ENCODE measurements around the gene POP7.
"Not testable (repeated sequence)": the region's sequence is repeated elsewhere in the genome, so short reads cannot be mapped to it uniquely, and the experiment has no call there.

The POP7 gene

GRCh38 chr7:100705753-100706671 lies at the start of gene POP7:
Gene POP7, plus strand, starts transcription at chr7:100706121. Its CDS starts 710 bp downstream, at chr7:100706831.
- DNase-seq (ENCODE audit: low read depth): peak; percentile 97

- not testable (repeated sequence) for DNase-seq (ENCODE audit: low read depth)
Measured at GRCh38 chr7:100662194-100662776, 43.6 kb upstream of the POP7 start.

- no peak for DNase-seq (ENCODE audit: low read depth)
Measured at GRCh38 chr7:100665168-100665726, 40.7 kb upstream of the POP7 start.

GRCh38 chr7:100667331-100668068 lies 38.4 kb upstream of the POP7 start:
- no peak for DNase-seq (ENCODE audit: low read depth)

GRCh38 chr7:100668069-100668449 lies 37.9 kb upstream of the POP7 start:
- DNase-seq (ENCODE audit: low read depth): no peak

GRCh38 chr7:100669106-100669505 lies 36.8 kb upstream of the POP7 start:
- not testable (repeated sequence) for DNase-seq (ENCODE audit: low read depth)

GRCh38 chr7:100670074-100670473 lies 35.8 kb upstream of the POP7 start:
- no peak for DNase-seq (ENCODE audit: low read depth)

- no peak for DNase-seq (ENCODE audit: low read depth)
Measured at GRCh38 chr7:100671353-100672327, 34.3 kb upstream of the POP7 start.

- peak; percentile 96 for DNase-seq (ENCODE audit: low read depth)
Measured at GRCh38 chr7:100673302-100673941, 32.5 kb upstream of the POP7 start, which contains the start of gene GNB2. Gene GNB2, plus strand, starts transcription at chr7:100673740. Its CDS starts 2,526 bp downstream, at chr7:100676266.

GRCh38 chr7:100673942-100674410 lies 31.9 kb upstream of the POP7 start:
- DNase-seq (ENCODE audit: low read depth): no peak

- no peak for DNase-seq (ENCODE audit: low read depth)
Measured at GRCh38 chr7:100674411-100675104, 31.4 kb upstream of the POP7 start.

- no peak for DNase-seq (ENCODE audit: low read depth)
Measured at GRCh38 chr7:100675105-100675451, 30.8 kb upstream of the POP7 start.

GRCh38 chr7:100675581-100676350 lies 30.2 kb upstream of the POP7 start:
- peak; percentile 64 for DNase-seq (ENCODE audit: low read depth)

- no peak for DNase-seq (ENCODE audit: low read depth)
Measured at GRCh38 chr7:100676501-100677306, 29.2 kb upstream of the POP7 start.

GRCh38 chr7:100677308-100678267 lies 28.3 kb upstream of the POP7 start:
- no peak for DNase-seq (ENCODE audit: low read depth)

- no peak for DNase-seq (ENCODE audit: low read depth)
Measured at GRCh38 chr7:100678291-100678984, 27.5 kb upstream of the POP7 start.
